ENCODE measurements around the gene NAPG. TPM values are rescaled to one million over a fixed set of nuclear protein-coding genes. Genes with fewer than 3 reads are reported as not detected.

NAPG gene
- total RNA-seq, 1 experiment from 2014 or later = 28.0 TPM

- ChIA-PET RAD21 (ENCODE audit: low non-redundant PET in 1 of 2, low total read pairs in 2 of 2, uncharacterized antibody in 2 of 2, unreplicated experiment in 2 of 2) (no interaction called here), POLR2A (no interaction called here), CTCF (interaction anchor here (1.1 kb wide), 1 partner anchor 192 kb away, joined by 3 read pairs; no protein-coding TSS in a partner anchor)
- no peak overlapping the region for H3K4me2 ChIP-seq (ENCODE audit: low read length)
- H4K20me1 ChIP-seq (ENCODE audit: insufficient read depth) = no peaks in the 10 kb centered on the region
- H2AFZ ChIP-seq (ENCODE audit: low read depth, low read length, poor library complexity, severe bottlenecking) = no peak overlapping the region
- no peaks in the 10 kb centered on the region for H3K9me2 ChIP-seq (ENCODE audit: insufficient read depth)
- DNase-seq (ENCODE audit: low read depth, low spot score) = no peak
- H3K9ac ChIP-seq (ENCODE audit: low read length) = no peak overlapping the region
- no peaks in the 10 kb centered on the region; a peak in 1 of 4 replicates for H3K4me1 ChIP-seq (ENCODE audit: control insufficient read depth in 1 of 2, insufficient read depth in 2 of 2, low read length in 2 of 2)
- intact Hi-C loops (cut with micrococcal nuclease) = no loop called here
- H3K79me2 ChIP-seq (ENCODE audit: insufficient read depth, low read length) = no peaks in the 10 kb centered on the region
- ATAC-seq = no peak
- no peaks in the 10 kb centered on the region for H3K36me3 ChIP-seq (ENCODE audit: control insufficient read depth in 1 of 2, insufficient read depth in 2 of 2, low read length in 2 of 2)
- H3K27ac ChIP-seq (ENCODE audit: low read depth, low read length) = no peak overlapping the region
- TF ChIP-seq REST (IDR thresholded peaks at IDR 0.05; ENCODE audit: low read depth) = no peak
- TF ChIP-seq POLR2A (IDR thresholded peaks at IDR 0.05; ENCODE audit: borderline replicate concordance, extremely low read depth, insufficient read depth, insufficient read length) = no peak
- TF ChIP-seq ATF3 (IDR thresholded peaks at IDR 0.05) = no peak
- no peak for TF ChIP-seq ZFX (IDR thresholded peaks at IDR 0.05)
- no peak for TF ChIP-seq RAD21 (IDR thresholded peaks at IDR 0.05; ENCODE audit: low read depth)
- no peak for TF ChIP-seq MAX (IDR thresholded peaks at IDR 0.05)
- TF ChIP-seq EGR1 (IDR thresholded peaks at IDR 0.05; ENCODE audit: low read depth) = no peak
- TF ChIP-seq CBX3 (IDR thresholded peaks at IDR 0.05; ENCODE audit: low read depth) = no peak
- TF ChIP-seq ELF1 (IDR thresholded peaks at IDR 0.05; ENCODE audit: borderline replicate concordance, low read depth) = no peak
- TF ChIP-seq CTCF (IDR thresholded peaks at IDR 0.05 in 2 of 3, conservative IDR thresholded peaks at IDR 0.05 in 1 of 3; ENCODE audit: borderline replicate concordance in 1 of 3, insufficient read depth in 1 of 3, low read depth in 2 of 3, low read length in 2 of 3) = no peak
- H3K4me3 ChIP-seq (replicated peaks in 1 of 2; ENCODE audit: low read depth in 1 of 2, low read length in 2 of 2) = no peak overlapping the region
- peaks cover 59% of the 10 kb centered on the region for H3K27me3 ChIP-seq (ENCODE audit: insufficient read depth, low read length)
- BruUV-seq (replicated peaks) = no TSS peak
- H3K9me3 ChIP-seq (ENCODE audit: control insufficient read depth in 1 of 2, insufficient read depth in 1 of 2, low read depth in 1 of 2, low read length in 2 of 2) = no peaks in the 10 kb centered on the region
These were observed 9.7 kb upstream of the NAPG start for GRCh38 chr18:10516078-10516477.

Data from HCT116 (cell line).